ENCODE data around the gene GOLM1. TPM values are rescaled to one million over a fixed set of nuclear protein-coding genes. Genes with fewer than 3 reads are reported as not detected.

Gene GOLM1
- total and polyA plus RNA-seq, 2 donors (not counting 3 experiments of a cell fraction or from before 2014, with no cell fraction given): 49.8 to 108 TPM

GRCh38 chr9:86039991-86040860, 59.1 kb downstream of the GOLM1 start:
- CTCF ChIA-PET: no interaction called here
- H3K27me3 ChIP-seq (ENCODE audit: control insufficient read depth in 2 of 2, insufficient read depth in 2 of 2, low read length in 2 of 2): no peaks in the 10 kb centered on the region
- H4K20me1 ChIP-seq (replicated peaks; ENCODE audit: control insufficient read depth, extremely low read depth, insufficient read depth, low read length): no peaks in the 10 kb centered on the region
- H2AFZ ChIP-seq (ENCODE audit: low read depth, low read length): no peak overlapping the region
- dilution Hi-C loops (cut with MboI; ENCODE audit: extremely low pct_ligation_motif_present, low sequenced_read_pairs) (no loop called here), intact Hi-C loops (cut with micrococcal nuclease) (no loop called here)
- no peak overlapping the region for H3K27ac ChIP-seq (ENCODE audit: insufficient read depth, low read depth, low read length)
- TF ChIP-seq MYC (IDR thresholded peaks at IDR 0.05; ENCODE audit: low read depth, low read length): no peak
- no peak for TF ChIP-seq POLR2AphosphoS5 (IDR thresholded peaks at IDR 0.05; ENCODE audit: insufficient read depth, low read depth, low read length)
- TF ChIP-seq POLR2A (IDR thresholded peaks at IDR 0.05; ENCODE audit: low read depth, low read length): no peak
- no peak for TF ChIP-seq FOS (IDR thresholded peaks at IDR 0.05; ENCODE audit: borderline replicate concordance, insufficient read depth, low read length)
- TF ChIP-seq JUN (IDR thresholded peaks at IDR 0.05; ENCODE audit: borderline replicate concordance, insufficient read depth, insufficient read length, low read depth): no peak
- no peak for TF ChIP-seq GATA2 (IDR thresholded peaks at IDR 0.05; ENCODE audit: insufficient read depth, insufficient read length, low read depth, low read length)
- no peak for TF ChIP-seq CTCF (IDR thresholded peaks at IDR 0.05; ENCODE audit: extremely low read depth in 1 of 2, insufficient read depth in 1 of 2, low read depth in 1 of 2, low read length in 2 of 2)
- TF ChIP-seq EZH2 (IDR thresholded peaks at IDR 0.05; ENCODE audit: borderline replicate concordance, low read depth, low read length, severe bottlenecking): no peak
- TF ChIP-seq MAX (IDR thresholded peaks at IDR 0.05; ENCODE audit: insufficient read depth, insufficient read length): no peak
- no peak for FAIRE-seq
- H3K9ac ChIP-seq (replicated peaks; ENCODE audit: extremely low read depth, insufficient read depth, low read length): no peak overlapping the region
- no peaks in the 10 kb centered on the region for H3K9me3 ChIP-seq (replicated peaks; ENCODE audit: control insufficient read depth, insufficient read depth, low read length)
- POLR2A ChIA-PET: no interaction called here
- H3K4me1 ChIP-seq (ENCODE audit: control insufficient read depth, extremely low read depth, insufficient read depth, low read length): no peaks in the 10 kb centered on the region
- peaks cover 3 to 6% of the 10 kb centered on the region in 2 experiments for H3K36me3 ChIP-seq (ENCODE audit: control insufficient read depth in 2 of 2, extremely low read depth in 1 of 2, insufficient read depth in 2 of 2, low read length in 2 of 2)
- H3K4me3 ChIP-seq (replicated peaks in 1 of 3; ENCODE audit: insufficient read depth in 1 of 3, low read depth in 1 of 3, low read length in 3 of 3): no peak overlapping the region
- no peak overlapping the region for H3K4me2 ChIP-seq (ENCODE audit: insufficient read depth, low read length)
- no TSS peak for BruUV-seq (replicated peaks)
- no peaks in the 10 kb centered on the region for H3K79me2 ChIP-seq (ENCODE audit: control insufficient read depth, insufficient read depth, low read length)
- DNase-seq (ENCODE audit: low read depth, low spot score): no peak
- no peaks in the 10 kb centered on the region for H3K9me1 ChIP-seq (replicated peaks; ENCODE audit: control insufficient read depth, extremely low read depth, insufficient read depth, low read length)
